Hematopoietic multipotent progenitor cell (in vitro differentiated cells): ENCODE data around the gene EDDM13. TPM values are rescaled to one million over a fixed set of nuclear protein-coding genes. Genes with fewer than 3 reads are reported as not detected.
"Not testable (repeated sequence)": the region's sequence is repeated elsewhere in the genome, so short reads cannot be mapped to it uniquely, and the experiment has no call there.

Experiments used
- DNase-seq, 3 donors: peaks; one replicate each; pipeline ENCODE4 v3.0.0-alpha.2; 2011 to 2015; ENCODE audit warnings: low read depth in 2 of 3, low spot score in 2 of 3
- small RNA-seq: library from RNA; depleted of rRNA; stranded (forward); fragments of <200 nt; gene quantifications from one replicate; pipeline ENCODE3, GENCODE V24; 2012
- total RNA-seq: library from RNA; depleted of rRNA; stranded (reverse); fragments of >200 nt; gene quantifications from one replicate; pipeline ENCODE4 v1.2.3, GENCODE V29; 2012

Gene EDDM13
- total RNA-seq, 1 donor, result not detected

- no peak for DNase-seq
Observed at GRCh38 chr19:56319991-56320390, 47.4 kb downstream of the EDDM13 start.

- no peak for DNase-seq
Observed at GRCh38 chr19:56321254-56321988, 48.9 kb downstream of the EDDM13 start.

- DNase-seq, result peak in 2 of 3 donors; percentile 60 to 75
Observed at GRCh38 chr19:56321989-56322440, 49.5 kb downstream of the EDDM13 start.

DNA sequence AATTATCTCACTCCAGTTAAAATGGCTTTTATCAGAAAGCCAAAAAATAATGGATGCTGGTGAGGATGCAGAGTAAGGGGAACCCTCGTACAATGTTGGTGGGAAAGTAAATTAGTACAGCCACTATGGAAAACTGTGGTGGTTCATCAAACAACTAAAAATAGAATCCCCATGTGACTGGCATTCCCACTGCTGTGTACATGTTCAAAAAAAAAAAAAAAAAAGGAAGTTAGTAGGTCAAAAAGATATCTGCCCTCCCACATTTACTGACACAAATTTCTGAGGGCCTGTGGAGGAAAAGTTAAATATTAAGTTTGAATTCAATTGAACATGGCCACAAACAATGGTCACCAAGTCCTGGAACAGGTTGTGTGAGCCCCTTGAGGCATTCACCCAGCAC lies 51.9 kb downstream of the EDDM13 start:
- peak in 1 of 3 donors; percentile 5 for DNase-seq

DNA sequence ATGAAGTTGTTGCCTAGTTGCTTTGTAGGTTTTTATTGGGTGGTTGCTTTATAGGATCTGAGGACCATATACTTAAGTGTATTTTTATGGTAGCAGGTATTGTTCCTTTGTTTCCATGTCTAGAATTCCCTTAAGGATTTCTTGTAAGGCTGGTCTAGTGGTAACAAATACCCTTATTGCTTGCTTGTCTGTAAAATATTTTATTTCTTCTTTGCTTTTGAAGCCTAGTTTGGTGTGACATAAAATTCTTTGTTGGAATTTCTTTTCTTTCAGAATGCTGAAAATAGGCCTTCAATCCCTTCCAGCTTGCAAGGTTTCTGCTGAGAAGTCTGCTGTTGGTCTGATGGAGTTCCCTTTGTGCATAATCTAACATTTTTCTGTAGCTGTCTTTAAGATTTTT lies 60.1 kb downstream of the EDDM13 start:
- no peak for DNase-seq

DNA sequence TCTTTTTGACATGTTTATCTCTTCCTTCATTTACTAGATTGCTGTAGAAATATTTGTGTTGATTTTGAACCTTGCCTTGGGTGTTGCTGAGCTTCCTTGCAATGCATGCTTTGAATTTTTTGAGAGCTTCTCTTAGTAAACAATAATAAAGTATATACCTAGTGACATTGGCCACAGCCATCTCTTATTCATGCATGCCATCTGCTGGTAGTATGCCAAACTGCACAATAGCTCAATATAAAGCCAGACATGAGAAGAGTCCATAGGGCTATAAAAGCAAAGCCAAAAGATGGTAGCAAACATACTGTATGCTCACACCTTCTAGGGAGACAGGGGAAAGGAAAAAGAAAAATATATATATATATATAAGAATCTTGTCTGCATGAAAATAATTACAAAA lies 61.0 kb downstream of the EDDM13 start:
- peak in 2 of 3 donors; percentile 65 to 86 for DNase-seq

DNA sequence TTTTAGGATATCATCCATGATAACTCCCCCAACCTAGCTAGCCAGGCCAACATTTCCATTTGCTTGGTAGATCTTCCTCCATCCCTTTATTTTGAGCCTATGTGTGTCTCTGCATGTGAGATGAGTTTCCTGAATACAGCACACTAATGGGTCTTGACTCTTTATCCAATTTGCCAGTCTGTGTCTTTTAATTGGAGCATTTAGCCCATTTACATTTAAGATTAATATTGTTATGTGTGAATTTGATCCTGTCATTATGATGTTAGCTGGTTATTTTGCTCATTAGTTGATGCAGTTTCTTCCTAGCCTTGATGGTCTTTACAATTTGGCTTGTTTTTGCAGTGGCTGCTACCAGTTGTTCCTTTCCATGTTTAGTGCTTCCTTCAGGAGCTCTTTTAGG lies 62.8 kb downstream of the EDDM13 start:
- not testable (repeated sequence) for DNase-seq

- DNase-seq, result not testable (repeated sequence)
Observed at GRCh38 chr19:56337077-56337476, 64.5 kb downstream of the EDDM13 start.

- DNase-seq, result not testable (repeated sequence)
Observed at GRCh38 chr19:56339031-56339430, 66.5 kb downstream of the EDDM13 start.

- no peak for DNase-seq
Observed at GRCh38 chr19:56341948-56342347, 69.4 kb downstream of the EDDM13 start.

GRCh38 chr19:56347163-56347778 lies 74.7 kb downstream of the EDDM13 start:
- DNase-seq, result no peak

DNA sequence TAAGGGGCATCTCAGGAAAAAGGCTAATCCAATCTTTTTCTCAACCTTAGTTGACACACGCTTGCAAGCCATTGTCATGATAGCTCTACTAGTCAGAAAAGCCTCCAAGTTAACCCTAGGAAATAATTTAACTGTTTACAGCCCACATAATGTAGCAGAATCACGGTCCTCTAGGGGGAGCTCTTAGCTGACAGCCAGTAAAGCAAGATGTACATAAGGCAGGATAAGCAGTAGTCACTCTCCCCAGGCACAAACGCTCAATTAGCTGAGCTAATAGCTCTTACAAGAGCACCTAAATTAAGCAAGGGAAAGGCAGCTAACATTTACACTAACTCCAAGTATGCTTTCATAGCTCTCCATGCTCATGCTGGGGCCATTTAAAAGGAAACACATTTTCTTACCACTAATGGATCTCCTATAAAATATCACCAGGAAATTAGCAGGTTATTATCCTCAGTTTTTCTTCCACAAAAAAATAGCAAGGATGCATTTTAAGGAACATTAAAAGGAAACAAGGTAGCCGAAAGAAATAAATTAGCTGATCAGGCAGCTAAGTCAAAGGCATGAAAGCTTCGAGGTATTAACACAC lies 75.8 kb downstream of the EDDM13 start:
- peak in 1 of 3 donors; percentile 31 for DNase-seq

- peak in 2 of 3 donors; percentile 44 to 83 for DNase-seq
Observed at GRCh38 chr19:56350416-56351045, 78.0 kb downstream of the EDDM13 start.

DNA sequence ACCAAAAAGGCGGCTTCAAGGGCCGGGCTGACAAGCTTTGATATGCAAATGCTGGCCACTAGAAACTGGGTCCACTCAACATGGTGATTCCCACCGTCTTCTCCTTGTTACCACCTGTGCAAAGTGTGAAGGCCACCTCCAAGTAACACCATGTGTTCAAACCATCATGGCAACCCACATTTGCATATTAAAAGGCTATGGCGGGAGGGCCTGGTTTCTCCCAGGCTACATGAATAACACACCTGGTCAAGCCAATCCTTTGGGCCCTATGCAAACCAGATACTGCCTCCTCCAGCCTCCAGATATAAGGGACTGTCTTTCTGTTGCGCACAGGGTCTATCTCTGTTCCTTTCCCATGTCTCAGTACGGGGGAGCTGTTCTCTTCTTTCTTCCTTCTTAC lies 78.7 kb downstream of the EDDM13 start:
- DNase-seq, result no peak

- DNase-seq, result no peak
Observed at GRCh38 chr19:56355517-56355916, 83.0 kb downstream of the EDDM13 start.

GRCh38 chr19:56356944-56357343 lies 84.4 kb downstream of the EDDM13 start:
- no peak for DNase-seq

Small RNA genes lying within 50 kb of the gene (small RNA-seq; reads per million reads assigned to genes)
- gene RF00019, result not detected

Other genes with a start within 250 kb of the EDDM13 start
- gene ZNF787, start 151.5 kb upstream of the EDDM13 start, total RNA-seq, result 40.1 TPM
- 12.1 TPM for gene ZNF444, start 131.5 kb upstream of the EDDM13 start, total RNA-seq
- gene GALP, start 96.7 kb upstream of the EDDM13 start, total RNA-seq, result not detected
- gene ZSCAN5B, start 75.0 kb upstream of the EDDM13 start, total RNA-seq, result not detected
- not detected for gene ZSCAN5C, start 70.5 kb upstream of the EDDM13 start, total RNA-seq
- gene ZSCAN5A, start 42.1 kb downstream of the EDDM13 start, total RNA-seq, result 11.3 TPM
- 3.0 TPM for gene ZNF582, start 120.8 kb downstream of the EDDM13 start, total RNA-seq
- gene ZNF583, start 131.6 kb downstream of the EDDM13 start, total RNA-seq, result 3.5 TPM
- 5.7 TPM for gene ZNF667, start 204.6 kb downstream of the EDDM13 start, total RNA-seq
- 2.2 TPM for gene ZNF471, start 235.1 kb downstream of the EDDM13 start, total RNA-seq